ENCODE measurements around the gene LSS.
"Not testable (repeated sequence)": the region's sequence is repeated elsewhere in the genome, so short reads cannot be mapped to it uniquely, and the experiment has no call there.

Gene LSS

DNA sequence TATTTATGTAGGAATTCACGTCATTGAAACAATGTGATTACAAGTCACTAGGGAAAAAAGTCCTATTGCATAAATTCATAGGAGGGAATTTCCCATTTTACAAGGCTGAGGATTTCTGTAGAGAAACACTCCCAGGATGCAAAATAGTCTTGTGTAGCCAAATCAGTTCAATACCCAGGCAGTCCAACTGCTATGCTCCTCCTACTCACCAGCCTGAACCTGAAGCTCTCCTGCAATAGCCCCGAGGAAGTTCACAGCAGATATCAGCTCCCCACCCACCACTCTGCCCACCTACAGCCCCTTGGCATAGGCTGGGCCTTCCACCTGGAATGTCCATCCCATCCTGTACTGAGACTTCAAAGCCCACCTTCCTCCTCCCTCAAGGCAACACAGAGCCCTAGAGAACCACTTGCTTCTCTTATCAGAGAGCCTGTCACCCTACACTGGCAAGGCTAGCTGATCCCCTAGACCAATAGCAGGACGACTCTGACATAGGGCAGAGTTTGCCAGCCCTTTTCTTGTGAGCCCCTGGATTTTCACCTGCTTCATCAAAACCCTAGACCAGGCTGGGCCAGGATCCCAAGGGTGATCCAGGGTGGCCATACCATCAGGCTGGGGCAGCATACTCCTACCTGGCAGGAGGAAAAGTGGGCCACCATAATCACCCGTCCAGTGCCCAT, 1.5 kb downstream of the LSS start:
- Histone ChIP-seq H3K36me3 (ENCODE audit: insufficient read depth, low read length) (peaks cover 8% of the 10 kb centered on the region; the same call in 1 of the 2 replicates), H3K9me3 (ENCODE audit: insufficient read depth, low read depth, low read length) (no peaks in the 10 kb centered on the region), H3K79me2 (ENCODE audit: insufficient read depth, low read length) (peaks cover 85% of the 10 kb centered on the region), H3K4me3 (ENCODE audit: low read length, poor library complexity, severe bottlenecking) (peak overlapping the region; percentile 90), H3K9me2 (replicated peaks; ENCODE audit: low read depth, low read length) (no peaks in the 10 kb centered on the region), H3K27me3 (ENCODE audit: insufficient read depth, low read length, poor library complexity, severe bottlenecking) (no peaks in the 10 kb centered on the region), H3K4me1 (ENCODE audit: insufficient read depth, low read length, poor library complexity, severe bottlenecking) (peaks cover 51% of the 10 kb centered on the region), H4K20me1 (ENCODE audit: insufficient read depth, low read length, poor library complexity, severe bottlenecking) (peaks cover 38% of the 10 kb centered on the region), H2AFZ (ENCODE audit: low read length) (no peak overlapping the region), H3K4me2 (ENCODE audit: low read depth, low read length, poor library complexity, severe bottlenecking) (peak overlapping the region; percentile 93), H3K9ac (ENCODE audit: low read depth, low read length, poor library complexity, severe bottlenecking) (peak overlapping the region; percentile 86), H3F3A (ENCODE audit: low read depth) (no peaks in the 10 kb centered on the region)
- TF ChIP-seq EZH2phosphoT487 (IDR thresholded peaks at IDR 0.05; ENCODE audit: borderline replicate concordance), result no peak
- TF ChIP-seq, protein P1, sequence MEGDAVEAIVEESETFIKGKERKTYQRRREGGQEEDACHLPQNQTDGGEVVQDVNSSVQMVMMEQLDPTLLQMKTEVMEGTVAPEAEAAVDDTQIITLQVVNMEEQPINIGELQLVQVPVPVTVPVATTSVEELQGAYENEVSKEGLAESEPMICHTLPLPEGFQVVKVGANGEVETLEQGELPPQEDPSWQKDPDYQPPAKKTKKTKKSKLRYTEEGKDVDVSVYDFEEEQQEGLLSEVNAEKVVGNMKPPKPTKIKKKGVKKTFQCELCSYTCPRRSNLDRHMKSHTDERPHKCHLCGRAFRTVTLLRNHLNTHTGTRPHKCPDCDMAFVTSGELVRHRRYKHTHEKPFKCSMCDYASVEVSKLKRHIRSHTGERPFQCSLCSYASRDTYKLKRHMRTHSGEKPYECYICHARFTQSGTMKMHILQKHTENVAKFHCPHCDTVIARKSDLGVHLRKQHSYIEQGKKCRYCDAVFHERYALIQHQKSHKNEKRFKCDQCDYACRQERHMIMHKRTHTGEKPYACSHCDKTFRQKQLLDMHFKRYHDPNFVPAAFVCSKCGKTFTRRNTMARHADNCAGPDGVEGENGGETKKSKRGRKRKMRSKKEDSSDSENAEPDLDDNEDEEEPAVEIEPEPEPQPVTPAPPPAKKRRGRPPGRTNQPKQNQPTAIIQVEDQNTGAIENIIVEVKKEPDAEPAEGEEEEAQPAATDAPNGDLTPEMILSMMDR (conservative IDR thresholded peaks at IDR 0.05; ENCODE audit: low read length), result no peak

DNA sequence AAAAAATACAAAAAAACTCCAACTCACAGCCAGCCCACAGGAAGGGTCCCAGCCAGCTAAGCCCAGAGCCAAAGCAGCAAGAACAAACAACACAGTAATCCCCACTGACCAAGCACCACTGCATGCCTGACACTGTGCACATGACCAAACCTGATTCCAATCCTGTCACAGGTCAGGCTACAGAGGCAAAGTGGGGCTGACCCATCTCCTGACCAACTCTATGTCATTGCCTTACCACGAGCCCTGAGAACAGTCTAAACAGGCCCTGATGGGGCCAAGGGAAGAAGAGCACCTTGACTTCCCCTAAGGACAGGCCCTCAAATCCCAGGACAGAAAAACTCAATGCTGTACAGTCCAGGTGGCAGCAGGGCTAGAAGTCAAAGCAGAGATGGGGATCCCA, 2.4 kb downstream of the LSS start:
- Histone ChIP-seq H3K4me1 (ENCODE audit: insufficient read depth, low read length, poor library complexity, severe bottlenecking) (peaks cover 42% of the 10 kb centered on the region), H3F3A (ENCODE audit: low read depth) (no peaks in the 10 kb centered on the region), H3K9me2 (replicated peaks; ENCODE audit: low read depth, low read length) (no peaks in the 10 kb centered on the region), H3K4me3 (ENCODE audit: low read length, poor library complexity, severe bottlenecking) (peak overlapping the region; percentile 90), H2AFZ (ENCODE audit: low read length) (no peak overlapping the region), H3K9ac (ENCODE audit: low read depth, low read length, poor library complexity, severe bottlenecking) (peak overlapping the region; percentile 86), H3K79me2 (ENCODE audit: insufficient read depth, low read length) (peaks cover 87% of the 10 kb centered on the region), H3K27me3 (ENCODE audit: insufficient read depth, low read length, poor library complexity, severe bottlenecking) (no peaks in the 10 kb centered on the region), H3K4me2 (ENCODE audit: low read depth, low read length, poor library complexity, severe bottlenecking) (peak overlapping the region; percentile 93), H4K20me1 (ENCODE audit: insufficient read depth, low read length, poor library complexity, severe bottlenecking) (peaks cover 39% of the 10 kb centered on the region), H3K36me3 (ENCODE audit: insufficient read depth, low read length) (peaks cover 15% of the 10 kb centered on the region; the same call in 1 of the 2 replicates), H3K9me3 (ENCODE audit: insufficient read depth, low read depth, low read length) (no peaks in the 10 kb centered on the region)
- TF ChIP-seq, protein P1 (conservative IDR thresholded peaks at IDR 0.05; ENCODE audit: low read length), result no peak

DNA sequence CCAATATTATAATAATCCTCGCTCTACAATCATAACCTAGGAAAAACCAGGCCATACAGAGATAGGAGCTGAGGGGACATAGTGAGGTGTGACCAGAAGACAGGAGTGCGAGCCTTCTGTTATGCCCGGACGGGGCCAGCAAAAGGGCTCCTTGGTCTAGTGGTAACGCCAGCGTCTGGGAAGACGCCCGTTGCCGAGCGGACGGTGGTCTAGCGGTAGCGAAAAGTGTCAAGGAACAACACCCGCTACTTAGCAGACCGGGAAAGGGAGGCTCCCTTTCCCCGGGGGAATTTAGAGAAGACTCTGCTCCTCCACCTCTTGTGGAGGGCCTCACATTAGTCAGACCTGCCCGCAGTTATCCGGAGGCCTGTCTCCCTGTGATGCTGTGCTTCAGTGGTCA, 4.9 kb downstream of the LSS start:
- not testable (repeated sequence) for H3K9me3 ChIP-seq (ENCODE audit: insufficient read depth, low read depth, low read length); H3K27me3 ChIP-seq (ENCODE audit: insufficient read depth, low read length, poor library complexity, severe bottlenecking); H3K9ac ChIP-seq (ENCODE audit: low read depth, low read length, poor library complexity, severe bottlenecking); H3F3A ChIP-seq (ENCODE audit: low read depth); H2AFZ ChIP-seq (ENCODE audit: low read length); H3K4me3 ChIP-seq (ENCODE audit: low read length, poor library complexity, severe bottlenecking); H3K9me2 ChIP-seq (replicated peaks; ENCODE audit: low read depth, low read length); H3K4me2 ChIP-seq (ENCODE audit: low read depth, low read length, poor library complexity, severe bottlenecking)
- Histone ChIP-seq H3K4me1 (ENCODE audit: insufficient read depth, low read length, poor library complexity, severe bottlenecking) (peaks cover 28% of the 10 kb centered on the region), H4K20me1 (ENCODE audit: insufficient read depth, low read length, poor library complexity, severe bottlenecking) (peaks cover 39% of the 10 kb centered on the region), H3K79me2 (ENCODE audit: insufficient read depth, low read length) (peaks cover 91% of the 10 kb centered on the region), H3K36me3 (ENCODE audit: insufficient read depth, low read length) (peaks cover 39% of the 10 kb centered on the region; the same call in 1 of the 2 replicates)

DNA sequence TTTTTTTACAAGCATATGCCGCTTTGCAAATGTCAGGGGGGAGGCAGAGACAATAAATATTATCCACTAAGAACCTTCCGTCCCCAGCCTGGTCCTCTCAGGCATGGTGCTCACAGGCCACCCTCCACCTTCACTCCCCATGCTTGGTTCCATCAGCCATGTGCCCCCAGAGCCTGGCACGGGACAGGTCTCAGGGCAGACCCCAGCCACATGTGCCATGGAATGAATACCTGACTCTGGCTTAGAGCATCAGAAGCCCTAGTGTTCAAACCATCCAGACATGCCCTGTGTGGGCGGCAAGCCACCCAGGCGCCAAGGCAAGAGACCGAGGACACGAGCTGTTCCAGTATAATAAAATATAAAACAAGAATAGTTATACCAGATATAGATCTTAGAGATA, 5.4 kb downstream of the LSS start:
- H3K79me2 ChIP-seq (ENCODE audit: insufficient read depth, low read length), result peaks cover 93% of the 10 kb centered on the region
- no peak overlapping the region for H3K9ac ChIP-seq (ENCODE audit: low read depth, low read length, poor library complexity, severe bottlenecking)
- no peak overlapping the region for H3K4me2 ChIP-seq (ENCODE audit: low read depth, low read length, poor library complexity, severe bottlenecking)
- no peaks in the 10 kb centered on the region for H3F3A ChIP-seq (ENCODE audit: low read depth)
- no peak overlapping the region for H2AFZ ChIP-seq (ENCODE audit: low read length)
- TF ChIP-seq, protein P1 (conservative IDR thresholded peaks at IDR 0.05; ENCODE audit: low read length), result no peak
- no peak for TF ChIP-seq EZH2phosphoT487 (IDR thresholded peaks at IDR 0.05; ENCODE audit: borderline replicate concordance)
- no peaks in the 10 kb centered on the region for H3K9me3 ChIP-seq (ENCODE audit: insufficient read depth, low read depth, low read length)
- no peak overlapping the region for H3K4me3 ChIP-seq (ENCODE audit: low read length, poor library complexity, severe bottlenecking)
- H3K27me3 ChIP-seq (ENCODE audit: insufficient read depth, low read length, poor library complexity, severe bottlenecking), result no peaks in the 10 kb centered on the region
- H3K36me3 ChIP-seq (ENCODE audit: insufficient read depth, low read length), result peaks cover 39% of the 10 kb centered on the region; the same call in 1 of the 2 replicates
- no peaks in the 10 kb centered on the region for H3K9me2 ChIP-seq (replicated peaks; ENCODE audit: low read depth, low read length)
- peaks cover 26% of the 10 kb centered on the region for H3K4me1 ChIP-seq (ENCODE audit: insufficient read depth, low read length, poor library complexity, severe bottlenecking)
- peaks cover 39% of the 10 kb centered on the region for H4K20me1 ChIP-seq (ENCODE audit: insufficient read depth, low read length, poor library complexity, severe bottlenecking)
